Glutamatergic neuron (in vitro differentiated cells): ENCODE data around the gene LRRC71. TPM values are rescaled to one million over a fixed set of nuclear protein-coding genes. Genes with fewer than 3 reads are reported as not detected.
A peak's percentile ranks its signal among the peaks of the same experiment; 100 is the strongest.

Experiments
- DNase-seq: peaks from one replicate; pipeline ENCODE4 v3.0.0; 2022
- H3K27ac Mint-ChIP-seq: one replicate; pipeline ENCODE4 v1.8.0; 2020; ENCODE audit warnings: mild to moderate bottlenecking, mixed read lengths, inconsistent platforms; ENCODE audit not compliant: unreplicated experiment
- H3K27me3 Mint-ChIP-seq: one replicate; pipeline ENCODE4 v1.8.0; 2020; ENCODE audit warnings: mild to moderate bottlenecking, moderate library complexity, mixed read lengths, inconsistent platforms; ENCODE audit not compliant: unreplicated experiment
- H3K36me3 Mint-ChIP-seq: one replicate; pipeline ENCODE4 v1.8.0; 2020; ENCODE audit warnings: mild to moderate bottlenecking, mixed read lengths, inconsistent platforms; ENCODE audit not compliant: unreplicated experiment
- H3K4me1 Mint-ChIP-seq: one replicate; pipeline ENCODE4 v1.8.0; 2020; ENCODE audit warnings: mild to moderate bottlenecking, low read depth, mixed read lengths, inconsistent platforms; ENCODE audit not compliant: unreplicated experiment
- H3K4me3 Mint-ChIP-seq: one replicate; pipeline ENCODE4 v1.8.0; 2020; ENCODE audit warnings: mild to moderate bottlenecking, mixed read lengths, inconsistent platforms; ENCODE audit not compliant: unreplicated experiment
- H3K9me3 Mint-ChIP-seq: one replicate; pipeline ENCODE4 v1.8.0; 2020; ENCODE audit warnings: mild to moderate bottlenecking, moderate library complexity, mixed read lengths, inconsistent platforms; ENCODE audit not compliant: unreplicated experiment
- CTCF ChIP-seq: fragments of 200-600 bp; sonication (generic); IDR thresholded peaks from one replicate; pipeline ENCODE4 v1.5.0; 2021; ENCODE audit not compliant: partially characterized antibody, unreplicated experiment
- total RNA-seq: library from RNA; stranded (reverse); fragmentation: NEBNext Ultra II Directional; extraction: Animal tissue kit (Norgen Biotek cat#: 25700); gene quantifications from one replicate; pipeline ENCODE4 v1.2.1, GENCODE V29; 2021; ENCODE audit not compliant: unreplicated experiment

Gene LRRC71
- total RNA-seq, 1 donor from 2014 or later = not detected

GRCh38 chr1:156909671-156910070 is 10.8 kb upstream of the LRRC71 start:
- TF ChIP-seq CTCF = no peak
- Mint-ChIP-seq H3K27me3 (peaks cover 6% of the 10 kb centered on the region), H3K4me3 (no peak overlapping the region), H3K27ac (no peak overlapping the region), H3K9me3 (peaks cover 1% of the 10 kb centered on the region), H3K36me3 (no peaks in the 10 kb centered on the region), H3K4me1 (peaks cover 8% of the 10 kb centered on the region)
- DNase-seq = no peak

DNA sequence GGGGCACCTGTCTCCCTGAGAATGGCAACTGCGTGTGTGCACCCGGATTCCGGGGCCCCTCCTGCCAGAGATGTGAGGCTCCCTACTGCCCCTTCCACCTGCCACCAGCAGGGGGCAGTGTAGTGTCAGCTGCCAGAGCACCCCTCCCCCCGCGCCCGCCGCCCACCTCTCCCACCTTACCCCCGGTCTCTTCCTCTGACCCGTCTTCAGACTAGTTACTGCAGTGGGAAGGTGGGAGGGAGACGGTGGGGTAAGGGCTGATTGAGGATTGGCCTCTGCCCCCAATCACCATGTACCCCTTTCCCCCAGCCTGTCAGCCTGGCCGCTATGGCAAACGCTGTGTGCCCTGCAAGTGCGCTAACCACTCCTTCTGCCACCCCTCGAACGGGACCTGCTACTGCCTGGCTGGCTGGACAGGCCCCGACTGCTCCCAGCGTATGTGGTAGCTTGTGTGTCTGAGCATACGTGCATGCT is 10.1 kb upstream of the LRRC71 start:
- H3K4me1 Mint-ChIP-seq = peaks cover 8% of the 10 kb centered on the region
- peaks cover 6% of the 10 kb centered on the region for H3K27me3 Mint-ChIP-seq
- no peak overlapping the region for H3K27ac Mint-ChIP-seq
- no peaks in the 10 kb centered on the region for H3K36me3 Mint-ChIP-seq
- H3K4me3 Mint-ChIP-seq = no peak overlapping the region
- peak; percentile 77 for DNase-seq
- peaks cover 1% of the 10 kb centered on the region for H3K9me3 Mint-ChIP-seq
- TF ChIP-seq CTCF = peak; percentile 98

GRCh38 chr1:156911577-156912298 is 8.7 kb upstream of the LRRC71 start:
- peaks cover 1% of the 10 kb centered on the region for H3K9me3 Mint-ChIP-seq
- H3K27ac Mint-ChIP-seq = no peak overlapping the region
- H3K27me3 Mint-ChIP-seq = peaks cover 3% of the 10 kb centered on the region
- TF ChIP-seq CTCF = no peak
- H3K36me3 Mint-ChIP-seq = no peaks in the 10 kb centered on the region
- no peak overlapping the region for H3K4me3 Mint-ChIP-seq
- no peak for DNase-seq
- H3K4me1 Mint-ChIP-seq = peaks cover 10% of the 10 kb centered on the region

DNA sequence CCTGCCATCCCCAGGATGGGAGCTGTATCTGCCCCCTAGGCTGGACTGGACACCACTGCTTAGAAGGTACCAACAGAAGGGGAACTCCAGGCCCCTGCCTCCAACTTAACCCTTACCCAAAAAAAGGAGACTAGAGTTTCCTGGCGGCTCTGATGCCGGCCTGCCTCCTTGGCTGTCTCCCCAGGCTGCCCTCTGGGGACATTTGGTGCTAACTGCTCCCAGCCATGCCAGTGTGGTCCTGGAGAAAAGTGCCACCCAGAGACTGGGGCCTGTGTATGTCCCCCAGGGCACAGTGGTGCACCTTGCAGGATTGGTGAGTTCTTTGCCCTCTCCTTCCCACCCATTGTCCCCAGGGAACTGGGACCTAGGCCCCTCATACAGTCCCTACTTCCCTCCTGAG is 8.1 kb upstream of the LRRC71 start:
- no peak for DNase-seq
- H3K9me3 Mint-ChIP-seq = no peaks in the 10 kb centered on the region
- no peak for TF ChIP-seq CTCF
- H3K4me1 Mint-ChIP-seq = peaks cover 10% of the 10 kb centered on the region
- peaks cover 3% of the 10 kb centered on the region for H3K27me3 Mint-ChIP-seq
- no peak overlapping the region for H3K27ac Mint-ChIP-seq
- no peaks in the 10 kb centered on the region for H3K36me3 Mint-ChIP-seq
- no peak overlapping the region for H3K4me3 Mint-ChIP-seq

- Mint-ChIP-seq H3K4me3 (no peak overlapping the region), H3K27ac (no peak overlapping the region), H3K4me1 (peaks cover 10% of the 10 kb centered on the region), H3K9me3 (no peaks in the 10 kb centered on the region), H3K27me3 (peaks cover 3% of the 10 kb centered on the region), H3K36me3 (no peaks in the 10 kb centered on the region)
- peak; percentile 19 for TF ChIP-seq CTCF
- DNase-seq = peak; percentile 47
Measured at GRCh38 chr1:156912861-156913808, 7.3 kb upstream of the LRRC71 start.
